Upper lobe of right lung (tissue), 1 donor: ENCODE results near the gene SUN2. TPM values are rescaled to one million over a fixed set of nuclear protein-coding genes. Genes with fewer than 3 reads are reported as not detected.

Source experiments
- ATAC-seq: fragments of 200-7000 bp; cut with Tn5 transposase; one replicate; pipeline ENCODE4 v1.9.1; 2020; ENCODE audit warnings: mild to moderate bottlenecking, moderate library complexity
- DNase-seq: peaks from one replicate; pipeline ENCODE4 v3.0.0-alpha.2; 2020
- H3K27ac ChIP-seq: fragments of 200-600 bp; one replicate; pipeline ENCODE4 v1.8.0; 2022
- H3K27me3 ChIP-seq: fragments of 200-600 bp; one replicate; pipeline ENCODE4 v1.8.0; 2022; ENCODE audit warnings: mild to moderate bottlenecking
- H3K36me3 ChIP-seq: fragments of 200-600 bp; one replicate; pipeline ENCODE4 v1.8.0; 2022
- H3K4me1 ChIP-seq: fragments of 200-600 bp; one replicate; pipeline ENCODE4 v1.8.0; 2022
- H3K4me3 ChIP-seq: fragments of 200-600 bp; one replicate; pipeline ENCODE4 v1.8.0; 2022; ENCODE audit warnings: mild to moderate bottlenecking
- H3K9me3 ChIP-seq: fragments of 200-600 bp; one replicate; pipeline ENCODE4 v1.8.0; 2022
- intact Hi-C: fragments of 100-400 bp; cut with DNase I; formaldehyde crosslinking; loops from one replicate; pipeline ENCODE4 v1.11.0; 2022
- total RNA-seq: library from RNA; stranded (reverse); fragmentation: NEBNext Ultra II Directional; extraction: Animal tissue kit (Norgen Biotek cat#: 25700); gene quantifications from one replicate; pipeline ENCODE4 v1.2.1, GENCODE V29; 2021
- TF ChIP-seq, protein P1 (sequence below): fragments of 200-600 bp; IDR thresholded peaks from one replicate; pipeline ENCODE4 v1.8.0; 2022; ENCODE audit warnings: antibody characterized with exemption
- donor health status: DM: no; HTN: yes; CAD: no; lungs with severe emphysema.

SUN2 gene
- total RNA-seq, 1 donor from 2014 or later = 242 TPM

GRCh38 chr22:38727530-38728451, 28.0 kb downstream of the SUN2 start:
- intact Hi-C loops = no loop called here
- TF ChIP-seq, protein P1, sequence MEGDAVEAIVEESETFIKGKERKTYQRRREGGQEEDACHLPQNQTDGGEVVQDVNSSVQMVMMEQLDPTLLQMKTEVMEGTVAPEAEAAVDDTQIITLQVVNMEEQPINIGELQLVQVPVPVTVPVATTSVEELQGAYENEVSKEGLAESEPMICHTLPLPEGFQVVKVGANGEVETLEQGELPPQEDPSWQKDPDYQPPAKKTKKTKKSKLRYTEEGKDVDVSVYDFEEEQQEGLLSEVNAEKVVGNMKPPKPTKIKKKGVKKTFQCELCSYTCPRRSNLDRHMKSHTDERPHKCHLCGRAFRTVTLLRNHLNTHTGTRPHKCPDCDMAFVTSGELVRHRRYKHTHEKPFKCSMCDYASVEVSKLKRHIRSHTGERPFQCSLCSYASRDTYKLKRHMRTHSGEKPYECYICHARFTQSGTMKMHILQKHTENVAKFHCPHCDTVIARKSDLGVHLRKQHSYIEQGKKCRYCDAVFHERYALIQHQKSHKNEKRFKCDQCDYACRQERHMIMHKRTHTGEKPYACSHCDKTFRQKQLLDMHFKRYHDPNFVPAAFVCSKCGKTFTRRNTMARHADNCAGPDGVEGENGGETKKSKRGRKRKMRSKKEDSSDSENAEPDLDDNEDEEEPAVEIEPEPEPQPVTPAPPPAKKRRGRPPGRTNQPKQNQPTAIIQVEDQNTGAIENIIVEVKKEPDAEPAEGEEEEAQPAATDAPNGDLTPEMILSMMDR = no peak
- no peak for DNase-seq

GRCh38 chr22:38727123-38727522, 28.7 kb downstream of the SUN2 start:
- Histone ChIP-seq H3K4me1 (no peaks in the 10 kb centered on the region), H3K36me3 (peaks cover 94% of the 10 kb centered on the region), H3K27me3 (no peaks in the 10 kb centered on the region), H3K9me3 (no peaks in the 10 kb centered on the region), H3K4me3 (no peak overlapping the region), H3K27ac (no peak overlapping the region)
- intact Hi-C loops = no loop called here
- DNase-seq = no peak
- ATAC-seq = no peak
- TF ChIP-seq, protein P1 = no peak

More at GRCh38 chr22:38727530-38728451, 28.0 kb downstream of the SUN2 start:
- H3K9me3 ChIP-seq = no peaks in the 10 kb centered on the region
- H3K27me3 ChIP-seq = no peaks in the 10 kb centered on the region
- peaks cover under 1% of the 10 kb centered on the region for H3K4me1 ChIP-seq
- H3K4me3 ChIP-seq = no peak overlapping the region
- no peak overlapping the region for H3K27ac ChIP-seq
- ATAC-seq = no peak
- H3K36me3 ChIP-seq = peaks cover 92% of the 10 kb centered on the region

- peaks cover 99% of the 10 kb centered on the region for H3K36me3 ChIP-seq
- no peaks in the 10 kb centered on the region for H3K27me3 ChIP-seq
- no peaks in the 10 kb centered on the region for H3K4me1 ChIP-seq
- DNase-seq = no peak
- no peaks in the 10 kb centered on the region for H3K9me3 ChIP-seq
- TF ChIP-seq, protein P1 = no peak
- H3K27ac ChIP-seq = no peak overlapping the region
- no peak overlapping the region for H3K4me3 ChIP-seq
- intact Hi-C loops = no loop called here
- ATAC-seq = no peak
Observed at GRCh38 chr22:38725900-38726655, 29.7 kb downstream of the SUN2 start.

- ATAC-seq (peak; percentile 45), DNase-seq (no peak)
- no peak overlapping the region for H3K27ac ChIP-seq
- no peaks in the 10 kb centered on the region for H3K27me3 ChIP-seq
- H3K4me3 ChIP-seq = no peak overlapping the region
- no peaks in the 10 kb centered on the region for H3K9me3 ChIP-seq
- intact Hi-C loops = no loop called here
- H3K4me1 ChIP-seq = no peaks in the 10 kb centered on the region
- H3K36me3 ChIP-seq = peaks cover 99% of the 10 kb centered on the region
- TF ChIP-seq, protein P1 = peak; percentile 34
Observed at GRCh38 chr22:38724926-38725571, 30.7 kb downstream of the SUN2 start.

DNA sequence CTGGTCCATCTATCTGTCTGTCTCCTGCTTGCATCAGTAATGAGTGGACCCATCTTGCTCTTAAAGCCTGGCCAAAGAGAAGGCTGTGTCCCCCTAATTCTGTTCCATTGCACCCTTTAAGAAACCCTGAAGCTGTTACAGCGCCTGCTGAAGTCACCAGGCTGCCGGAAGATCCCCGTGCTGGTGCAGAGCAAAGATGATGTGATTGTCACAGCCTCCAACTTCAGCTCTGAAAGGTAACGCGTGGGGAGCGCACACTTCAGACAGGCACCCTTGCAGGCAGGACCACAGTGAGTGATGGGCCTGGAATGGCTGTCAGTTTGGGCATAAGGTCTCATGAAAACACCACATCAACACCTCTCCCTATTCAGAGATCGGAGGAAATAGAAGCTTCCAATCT, 31.6 kb downstream of the SUN2 start:
- no peaks in the 10 kb centered on the region for H3K27me3 ChIP-seq
- H3K4me1 ChIP-seq = no peaks in the 10 kb centered on the region
- peaks cover 91% of the 10 kb centered on the region for H3K36me3 ChIP-seq
- no peak for ATAC-seq
- H3K4me3 ChIP-seq = no peak overlapping the region
- TF ChIP-seq, protein P1 = no peak
- no peak overlapping the region for H3K27ac ChIP-seq
- H3K9me3 ChIP-seq = no peaks in the 10 kb centered on the region
- intact Hi-C loops = no loop called here
- no peak for DNase-seq
